H4 (cell line): ENCODE measurements around the gene PIK3R5. TPM values are rescaled to one million over a fixed set of nuclear protein-coding genes. Genes with fewer than 3 reads are reported as not detected.

Experiments used
- DNase-seq: peaks from one replicate; pipeline ENCODE4 v3.0.0-alpha.2; 2015; ENCODE audit warnings: low spot score
- total RNA-seq: library from RNA; depleted of rRNA; stranded (reverse); fragments of >200 nt; shearing (Covaris generic); gene quantifications from 2 replicates; pipeline ENCODE4 v1.2.3, GENCODE V29; 2014

Gene PIK3R5
- total RNA-seq, 1 experiment from 2014 or later: not detected

DNA sequence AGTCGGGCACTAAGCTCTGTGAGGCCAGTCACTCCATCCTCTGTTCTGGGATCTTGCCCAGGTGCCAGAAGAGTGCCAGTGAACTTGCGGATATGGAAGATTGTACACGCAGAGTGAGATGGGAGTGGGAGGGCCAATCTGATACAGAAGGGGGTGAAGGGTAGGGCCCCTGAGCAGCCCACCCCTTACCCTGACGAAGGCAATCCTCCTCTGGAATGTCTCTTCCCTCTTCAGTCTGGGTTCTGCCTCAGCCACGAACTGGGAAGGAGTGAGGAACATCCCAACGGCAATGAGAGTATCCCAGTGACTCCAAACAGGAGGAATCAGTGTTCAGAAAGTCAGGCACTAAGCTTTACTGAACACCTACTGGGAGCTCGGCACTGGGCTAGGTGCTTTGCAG lies 86.1 kb downstream of the PIK3R5 start:
- DNase-seq: no peak

DNA sequence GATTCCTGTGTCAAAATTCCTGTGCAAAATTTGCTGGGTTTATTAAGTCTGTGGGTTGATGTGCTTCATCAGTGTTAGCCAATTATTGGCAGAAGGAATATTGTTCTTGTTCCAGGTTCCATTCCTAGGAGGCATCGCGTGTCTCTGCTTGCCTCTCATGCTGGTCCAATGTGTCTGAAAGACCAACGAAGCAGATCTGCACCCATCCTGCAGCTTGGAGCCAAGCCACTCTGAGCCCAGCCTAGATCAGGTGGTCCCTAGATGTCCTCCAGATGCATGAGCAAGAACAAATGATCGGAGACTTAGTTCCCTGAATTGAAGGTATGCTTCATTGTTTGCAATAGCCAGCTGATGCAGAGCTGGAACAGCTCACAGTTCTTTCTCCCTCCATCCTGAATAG lies 87.5 kb downstream of the PIK3R5 start:
- DNase-seq: no peak

DNA sequence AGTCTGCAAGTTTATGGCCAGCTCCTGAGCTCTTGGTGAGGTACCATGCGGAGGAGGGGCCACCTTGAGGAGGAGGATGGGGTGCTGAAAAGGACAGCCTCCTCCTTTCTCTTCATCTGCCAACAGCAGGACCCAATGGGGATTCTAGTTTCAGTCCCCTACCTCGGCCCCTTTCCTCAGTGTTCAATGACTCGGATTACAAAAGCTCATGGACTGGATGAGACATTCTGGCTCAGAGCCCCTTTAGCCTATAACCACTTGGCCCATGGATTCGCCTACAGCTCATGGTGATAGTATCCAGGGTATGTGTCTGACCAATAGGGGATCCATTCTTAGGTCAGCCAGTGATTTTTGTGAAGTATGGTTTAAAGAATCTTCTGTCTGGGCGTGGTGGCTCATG lies 89.5 kb downstream of the PIK3R5 start:
- DNase-seq: no peak

DNA sequence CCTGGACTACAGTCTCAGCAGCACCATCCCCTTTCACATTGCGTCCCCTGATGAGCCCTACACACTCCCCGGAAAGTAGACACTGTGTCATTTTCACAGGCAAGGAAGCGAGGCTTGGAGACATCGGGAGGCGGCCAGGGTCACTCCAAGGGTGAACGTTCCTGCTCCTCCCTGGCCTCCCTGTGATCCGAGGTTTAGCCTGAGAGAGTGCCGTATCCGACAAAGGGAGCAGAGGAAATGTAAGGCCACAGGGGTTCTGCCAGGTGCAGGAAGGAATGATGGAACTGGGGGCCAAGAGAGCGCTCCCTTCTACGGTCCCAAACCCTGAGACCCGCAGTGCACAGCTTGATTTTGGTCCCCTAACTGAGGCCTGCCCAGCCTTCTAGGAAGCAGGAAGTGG lies 90.1 kb downstream of the PIK3R5 start:
- DNase-seq: no peak

DNA sequence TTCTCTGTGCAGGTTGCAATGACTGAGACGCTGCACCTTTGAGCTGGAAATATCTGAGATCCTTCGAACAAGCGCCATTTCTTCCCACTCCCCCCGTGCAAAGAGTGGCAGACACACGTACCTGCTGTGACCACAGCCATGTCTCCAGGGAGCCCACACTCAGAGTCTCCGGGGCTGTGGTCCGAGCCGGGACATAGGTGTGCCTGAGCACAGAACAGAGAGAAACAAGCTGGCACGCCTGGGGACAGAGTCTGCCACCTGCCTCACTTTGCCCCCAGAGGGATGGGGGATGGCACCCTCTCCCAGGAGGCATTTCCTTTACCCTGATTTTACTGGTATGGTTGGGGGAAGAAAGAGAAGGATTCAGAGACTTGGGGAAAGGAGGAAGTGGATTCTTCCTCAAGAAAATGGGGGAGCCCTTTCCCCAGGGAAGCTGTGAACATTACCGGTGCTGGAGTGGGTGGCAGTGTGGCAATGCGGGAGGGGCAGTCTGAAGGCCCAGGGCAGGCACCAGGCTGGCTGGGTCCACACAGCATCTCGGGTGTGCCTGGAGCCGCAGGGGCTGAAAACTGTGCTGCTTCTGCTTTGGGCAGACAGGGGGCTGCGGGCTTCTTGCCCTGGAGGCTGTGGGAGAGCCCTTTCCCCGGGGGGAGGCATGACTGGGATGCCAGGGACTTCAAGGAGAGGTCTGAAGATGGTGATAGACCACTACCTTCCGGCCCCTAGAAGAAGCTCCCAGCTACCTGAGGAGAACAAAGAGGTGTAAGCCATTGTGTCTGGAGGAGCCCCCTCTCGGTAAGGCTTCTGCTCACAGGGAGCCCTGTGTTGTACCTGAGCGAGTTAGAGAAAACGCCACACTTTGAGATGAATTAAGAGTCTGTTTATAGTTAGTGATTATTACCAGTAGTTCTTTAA lies 91.4 kb downstream of the PIK3R5 start:
- DNase-seq: no peak

DNA sequence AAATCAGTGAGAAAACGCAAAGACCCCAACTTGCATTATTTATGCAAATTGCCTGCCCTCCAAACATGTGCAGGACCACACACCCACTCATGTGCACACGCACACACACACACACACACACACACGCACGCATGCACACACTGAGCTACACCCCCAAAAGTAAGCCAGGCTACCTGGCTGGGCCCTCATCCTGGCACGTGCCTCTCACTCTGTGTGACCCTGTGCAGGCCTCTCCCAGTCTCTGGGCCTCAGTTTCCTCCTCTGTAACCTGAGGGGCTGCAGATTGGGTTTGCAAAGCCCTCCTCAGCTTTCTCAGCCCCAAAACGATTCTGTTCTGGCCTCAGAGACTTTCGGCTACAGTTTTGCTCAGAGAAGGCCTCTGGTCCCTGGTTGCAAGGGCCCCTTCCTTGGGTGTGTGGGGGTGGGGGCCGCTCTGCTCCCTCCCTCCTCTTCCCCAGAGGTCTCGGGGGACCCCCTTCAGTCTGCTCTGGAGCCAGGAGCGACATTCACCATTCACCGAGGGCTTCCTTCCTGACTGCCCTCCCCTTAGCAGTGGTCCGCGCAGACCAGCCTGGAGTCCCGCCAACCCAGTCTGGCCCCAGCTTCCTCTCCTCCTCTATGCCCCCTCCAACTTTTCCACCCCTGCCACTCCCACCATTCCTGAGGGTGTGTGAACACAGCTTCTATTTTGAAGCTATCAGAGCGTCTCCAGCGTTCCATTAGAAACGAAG lies 92.6 kb downstream of the PIK3R5 start:
- no peak for DNase-seq

DNA sequence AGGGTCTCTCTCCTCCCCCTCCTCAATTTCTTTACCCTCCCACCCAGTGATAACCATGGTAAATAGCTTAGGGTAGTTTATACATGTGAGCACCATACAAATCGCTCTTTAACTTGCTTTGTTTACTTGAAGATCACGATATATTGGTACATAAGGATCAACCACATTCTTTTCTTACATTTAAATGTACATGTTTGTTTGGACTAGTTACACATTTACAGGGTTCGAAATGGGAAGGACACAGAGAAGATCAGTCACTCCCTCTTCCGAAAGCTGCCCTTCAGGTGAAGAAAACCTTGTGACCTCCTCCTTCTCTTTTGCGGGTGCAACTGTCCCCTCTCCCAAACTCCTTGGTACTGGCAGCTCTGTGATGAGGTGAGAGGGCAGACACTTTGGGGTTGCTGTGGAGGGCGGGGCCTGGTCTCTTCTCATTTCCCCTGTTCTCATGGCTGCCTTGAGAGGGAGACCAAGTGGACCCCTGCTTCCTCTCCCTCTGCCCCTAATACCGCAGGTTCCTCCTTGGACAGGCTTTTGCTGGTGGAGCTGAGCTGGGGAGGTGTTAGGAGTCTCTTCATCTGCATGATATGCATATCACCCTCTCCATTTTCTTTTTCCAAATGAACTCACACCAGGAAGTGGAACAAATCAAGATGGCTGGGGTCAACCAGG lies 93.3 kb downstream of the PIK3R5 start:
- no peak for DNase-seq

DNA sequence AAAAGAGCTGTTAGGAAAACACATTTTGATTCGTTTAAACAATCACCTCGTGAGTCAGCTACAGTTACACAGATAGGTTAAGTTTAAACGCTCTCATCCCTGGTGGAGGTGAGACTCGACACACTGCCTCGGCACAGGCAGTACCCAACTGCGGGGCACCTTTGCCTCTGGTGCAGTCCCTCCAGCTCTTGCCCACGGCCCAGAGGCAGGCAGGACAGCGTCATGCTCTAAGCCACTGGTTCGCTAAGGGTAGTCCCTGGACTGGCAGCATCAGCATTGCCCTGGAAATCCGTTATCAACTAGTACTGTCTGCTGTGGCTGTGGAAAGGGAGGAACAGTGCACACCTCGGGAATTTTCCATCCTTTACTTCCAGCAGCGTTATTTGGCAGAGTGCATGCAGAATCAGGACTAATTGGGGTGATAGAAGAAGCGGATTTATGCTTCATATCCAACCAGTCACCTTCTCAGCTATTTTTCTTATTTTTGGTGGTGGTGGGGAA lies 94.4 kb downstream of the PIK3R5 start:
- no peak for DNase-seq

DNA sequence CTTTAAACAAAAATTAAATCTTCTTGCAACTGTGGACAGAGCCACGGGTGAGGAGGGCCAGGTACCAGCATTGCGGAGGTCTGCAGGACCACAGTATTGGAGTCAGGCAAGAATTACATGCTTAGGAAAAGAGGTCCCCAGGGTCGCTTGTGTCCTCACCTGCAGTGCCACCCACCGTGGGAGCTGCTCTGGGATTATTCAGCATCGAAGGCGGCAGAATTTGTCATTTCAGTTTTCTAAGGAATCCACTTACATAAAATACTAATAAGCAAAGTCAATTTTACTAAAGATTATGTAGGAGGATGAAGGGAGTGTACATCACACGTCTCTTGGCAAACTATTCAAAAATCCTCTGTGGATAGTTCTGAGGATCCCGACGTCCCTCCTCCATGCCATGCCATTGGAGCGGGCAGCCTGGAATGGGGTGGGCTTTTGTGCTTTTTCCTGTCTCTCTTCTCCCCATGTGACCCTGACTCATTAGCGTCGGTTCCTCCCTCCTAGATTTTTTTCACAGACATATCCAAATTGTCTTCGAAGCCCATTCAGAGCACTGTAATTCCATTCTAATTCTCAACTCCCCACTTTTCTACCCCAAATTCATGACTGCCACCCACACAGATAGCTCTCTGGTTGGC lies 95.0 kb downstream of the PIK3R5 start:
- no peak for DNase-seq

DNA sequence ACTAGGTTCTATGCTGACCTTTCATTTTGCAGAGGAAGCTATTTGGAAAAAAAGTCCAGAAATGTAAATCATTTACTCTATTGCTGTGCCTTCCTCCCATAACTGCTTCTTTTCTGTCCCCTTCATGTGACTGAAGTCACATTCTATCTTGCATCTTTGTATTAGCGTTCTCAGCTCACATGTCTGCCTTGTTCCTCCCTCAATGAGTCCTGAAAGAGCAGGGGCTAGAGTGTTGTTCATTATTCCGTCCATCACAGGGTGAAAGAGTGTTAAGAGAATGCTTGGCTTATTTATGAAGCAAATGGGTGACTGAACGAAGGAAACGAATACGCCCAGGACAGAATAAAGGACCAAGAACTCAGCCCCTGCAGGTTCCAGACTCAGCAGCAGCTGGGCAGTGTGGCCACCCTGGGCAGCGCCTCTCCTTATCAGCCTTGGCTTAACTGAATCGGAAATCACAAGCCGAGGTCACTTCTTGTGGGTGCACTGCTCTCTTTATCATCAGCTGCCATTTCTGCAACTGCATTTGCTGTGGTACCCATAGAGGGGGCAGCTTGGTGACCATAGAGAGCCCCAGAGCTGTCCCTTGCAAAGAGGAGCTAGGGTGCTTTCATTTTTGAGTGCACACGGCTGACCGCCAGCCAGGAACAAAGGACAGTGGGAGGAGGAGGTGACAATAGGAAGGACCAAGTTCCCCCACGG lies 96.2 kb downstream of the PIK3R5 start:
- DNase-seq: no peak

DNA sequence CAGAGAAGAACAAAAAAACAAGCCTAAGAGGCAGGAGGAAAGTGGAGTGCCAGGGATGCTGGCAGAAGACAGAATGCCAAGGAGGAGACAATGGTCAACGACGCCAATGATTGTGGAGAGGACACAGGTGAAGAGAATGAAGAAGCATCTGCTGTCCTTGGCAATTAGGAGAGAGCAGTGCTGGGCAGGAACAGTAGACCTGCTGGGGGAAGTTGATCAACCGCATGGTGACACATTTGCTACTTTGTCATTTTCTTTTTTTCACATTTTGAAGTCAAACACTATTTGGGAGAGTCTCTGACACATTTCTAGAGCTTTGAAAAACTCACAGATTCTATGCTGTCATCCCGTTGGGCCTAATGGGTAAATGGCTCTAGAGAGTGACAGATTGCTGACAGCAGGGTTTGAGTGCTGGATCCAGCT lies 97.0 kb downstream of the PIK3R5 start:
- DNase-seq: no peak

DNA sequence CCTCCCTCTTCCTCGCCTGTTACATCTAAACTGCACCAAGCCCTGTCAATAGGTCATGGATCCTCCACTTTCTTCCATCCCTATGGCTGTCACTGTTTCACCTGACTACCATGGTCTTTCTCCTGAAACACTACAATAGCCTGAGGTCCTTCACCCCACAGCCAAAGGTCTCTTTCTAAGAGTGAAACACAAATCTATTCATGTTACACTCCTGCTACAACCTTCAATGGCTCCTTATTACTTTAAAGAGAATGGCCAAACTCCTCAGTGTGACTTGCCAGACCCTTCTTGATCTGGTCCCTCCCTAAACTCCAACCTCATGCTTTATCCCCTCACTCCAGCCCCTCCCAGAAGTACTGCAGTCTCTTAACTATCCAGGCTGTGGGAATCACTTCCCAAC lies 97.4 kb downstream of the PIK3R5 start:
- DNase-seq: no peak

DNA sequence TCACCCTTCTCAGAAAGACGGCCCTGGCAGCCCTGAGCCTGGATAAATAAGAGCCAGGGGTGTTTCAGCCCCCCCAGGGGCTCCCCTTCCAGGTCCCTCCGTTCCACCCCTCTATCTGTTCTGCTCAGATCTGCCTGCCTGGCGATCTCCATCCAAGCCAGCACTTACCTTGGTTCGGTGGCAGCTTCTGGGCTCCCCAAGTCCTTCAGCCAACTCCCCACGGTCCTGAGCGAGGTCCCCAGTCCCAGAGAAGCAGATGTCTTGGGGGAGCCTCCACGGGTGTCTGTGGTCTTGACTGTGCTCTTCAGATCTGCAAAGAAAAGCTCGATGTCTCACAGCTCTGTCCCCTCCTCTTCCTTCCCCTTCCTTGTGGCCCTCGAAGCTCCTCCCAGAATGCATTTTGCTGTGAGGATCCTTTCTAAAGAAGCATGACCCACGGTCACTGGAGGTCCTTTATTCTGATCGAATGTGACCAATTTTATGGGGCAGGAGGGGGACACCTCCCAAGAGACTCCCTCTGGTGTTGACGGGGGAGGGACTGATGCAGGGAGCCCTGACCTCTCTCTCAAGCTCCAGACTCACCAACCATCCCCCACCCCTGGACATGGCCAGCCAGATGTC lies 98.0 kb downstream of the PIK3R5 start, which contains the start of gene PIK3R6:
Gene PIK3R6, minus strand, starts transcription at position 314 of the 621 bp plus-strand sequence. CDS start 17,880 bp downstream, outside the sequence.
- DNase-seq: no peak

DNA sequence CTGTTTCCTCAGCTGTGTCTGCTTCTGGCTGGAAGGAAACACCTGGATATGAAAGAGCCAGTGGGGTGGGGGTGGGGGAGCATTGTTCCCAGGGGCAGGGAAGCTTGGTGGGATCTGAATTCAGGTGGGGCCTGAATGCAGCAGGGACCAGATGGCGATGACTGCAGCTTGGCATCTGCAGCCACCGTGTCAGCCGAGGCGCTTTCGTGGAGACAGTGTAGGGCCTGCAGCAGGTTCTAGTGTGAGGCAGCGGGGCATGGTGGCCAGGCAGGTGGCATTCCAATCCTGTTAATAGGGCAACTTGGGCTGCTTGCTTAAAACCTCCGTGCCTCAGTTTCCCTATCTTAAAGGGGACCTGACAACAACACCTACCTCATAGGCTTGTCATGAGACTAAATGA lies 99.7 kb downstream of the PIK3R5 start:
- DNase-seq: no peak

DNA sequence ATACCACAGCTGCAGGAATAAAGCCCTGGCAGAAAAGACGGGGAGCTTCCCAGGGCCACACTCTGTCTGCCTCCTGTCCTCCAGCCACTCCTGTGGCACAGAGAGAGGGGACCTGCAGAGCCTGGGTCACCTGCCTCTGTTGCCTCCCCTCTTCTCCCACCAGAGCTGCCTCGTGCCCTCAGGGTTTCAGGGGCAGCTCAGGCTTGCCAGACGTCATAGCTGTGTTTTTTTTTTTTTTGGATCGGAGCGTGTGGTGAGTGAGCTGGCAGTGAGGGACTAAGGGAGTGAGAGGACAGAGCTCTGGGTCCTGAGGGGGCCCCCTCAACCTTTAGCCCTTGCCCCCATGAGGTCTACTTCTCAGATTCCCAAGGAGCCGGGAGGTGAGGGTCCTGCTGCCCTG lies 100.1 kb downstream of the PIK3R5 start:
- no peak for DNase-seq

DNA sequence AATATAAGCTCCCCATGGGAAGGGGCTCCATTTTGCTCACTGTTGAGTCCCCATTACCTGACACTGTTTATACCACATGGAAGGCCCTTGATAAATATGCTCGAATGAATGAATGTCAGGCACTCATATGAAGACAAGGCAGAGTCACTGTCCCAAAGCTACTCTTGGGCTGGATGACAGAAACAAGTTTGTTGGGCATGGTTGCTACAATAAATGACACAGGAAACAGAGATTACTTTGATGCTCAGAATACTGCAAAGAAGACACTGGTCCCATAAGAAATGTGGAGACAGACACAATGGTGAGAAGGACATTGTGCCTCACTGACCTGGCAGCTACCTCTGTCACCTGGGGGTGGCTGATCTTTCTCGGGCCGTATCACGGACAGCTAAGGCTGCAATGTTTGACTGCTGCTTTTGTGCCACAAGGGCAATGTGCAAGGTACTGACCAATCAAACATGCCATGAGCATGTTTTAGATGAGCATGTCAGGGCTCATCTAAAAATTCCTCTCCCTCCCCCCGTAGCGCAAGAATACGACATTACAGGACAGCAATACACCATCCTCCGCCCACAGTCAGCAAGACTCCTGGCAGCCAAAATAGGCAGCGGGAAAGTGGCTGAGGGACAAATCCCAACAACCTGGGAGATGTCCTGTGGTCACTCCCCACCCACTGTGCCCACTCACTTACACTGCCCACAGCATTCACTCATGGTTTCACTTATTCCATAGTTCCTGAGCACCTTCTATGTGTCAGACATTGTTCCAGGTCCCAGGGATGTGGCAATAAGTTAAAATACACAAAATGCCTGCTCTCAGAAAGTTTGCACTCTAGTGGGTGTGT lies 103.1 kb downstream of the PIK3R5 start:
- no peak for DNase-seq

DNA sequence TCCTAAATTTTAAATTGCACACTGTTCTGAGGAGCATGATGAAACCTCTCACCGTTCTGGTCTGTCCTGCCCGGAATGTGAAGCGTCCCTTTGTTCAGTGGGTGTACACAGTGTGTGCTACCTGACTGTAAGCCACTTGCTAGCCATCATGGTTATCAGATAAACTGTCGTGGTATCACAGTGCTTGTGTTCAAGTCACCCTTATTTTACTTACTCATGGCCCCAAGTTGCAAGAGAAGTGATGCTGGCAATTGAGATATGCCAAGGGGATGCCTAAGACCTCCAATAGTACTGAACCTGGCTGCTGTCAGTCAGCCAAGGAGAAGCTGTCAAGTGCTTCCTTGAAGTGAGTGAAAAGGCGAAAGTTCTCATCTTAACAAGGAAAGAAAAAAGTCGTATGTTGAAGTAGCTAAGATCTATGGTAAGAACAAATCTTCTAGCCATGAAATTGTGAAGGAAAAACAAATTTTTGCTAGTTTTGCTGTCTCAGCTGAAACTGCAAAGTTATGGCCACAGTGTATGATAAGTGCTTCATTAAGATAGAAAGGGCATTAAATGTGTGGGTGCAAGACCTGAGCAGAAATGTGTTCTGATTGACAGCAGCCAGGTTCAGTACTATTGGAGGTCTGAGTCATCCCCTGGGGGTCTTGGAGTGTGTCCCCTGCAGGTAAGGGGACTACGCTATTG lies 103.9 kb downstream of the PIK3R5 start:
- DNase-seq: no peak

DNA sequence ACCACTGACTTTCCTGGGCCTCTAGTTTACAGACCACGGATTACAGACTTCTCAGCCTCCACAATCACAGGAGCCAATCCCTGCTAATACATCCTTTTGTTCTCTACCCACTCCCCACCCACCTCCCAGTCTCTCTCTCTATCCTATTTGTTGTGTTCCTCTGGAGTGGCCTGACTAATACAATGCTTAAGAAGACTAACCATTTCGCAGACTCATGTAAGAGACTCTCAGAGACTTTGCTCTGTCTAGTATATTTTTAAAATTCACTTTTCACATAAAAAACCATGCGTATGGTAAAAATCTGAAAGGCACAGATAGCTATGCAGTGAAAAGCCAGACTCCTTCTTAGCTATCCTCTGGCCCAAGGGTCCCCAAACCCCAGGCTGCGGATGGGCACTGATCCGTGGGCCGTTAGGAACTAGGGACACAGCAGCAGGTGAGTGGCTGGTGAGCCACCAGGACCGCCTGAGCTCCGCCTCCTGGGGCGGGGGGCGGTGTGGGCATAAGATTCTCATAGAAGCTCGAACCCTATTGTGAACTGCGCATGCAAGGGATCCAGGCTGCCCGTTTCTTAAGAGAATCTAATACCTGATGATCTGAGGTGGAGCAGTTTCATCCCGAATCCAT lies 105.6 kb downstream of the PIK3R5 start:
- no peak for DNase-seq
